Peyer's patch (tissue), 4 donors: Measurements from ENCODE around the gene TUBA3D. TPM values are rescaled to one million over a fixed set of nuclear protein-coding genes. Genes with fewer than 3 reads are reported as not detected.

Experiments
- total RNA-seq, 4 donors: library from RNA; depleted of rRNA; stranded (reverse); fragments of >200 nt; gene quantifications; one replicate each; pipeline ENCODE4 v1.1.0, GENCODE V29; 2016

TUBA3D gene
- total RNA-seq, 4 donors from 2014 or later = 0.76 to 0.88 TPM; not detected in 2

Other genes with a start within 250 kb of the TUBA3D start
- gene RAB6D, start 112.0 kb upstream of the TUBA3D start, total RNA-seq = 1 to 10 TPM in 3 of 4 donors, not detected in 1; 2.0 to 3.0 (median 2.1) TPM
- 10 to 100 TPM; 24.9 to 46.2 (median 44.7) TPM for gene MZT2A, start 16.3 kb downstream of the TUBA3D start, total RNA-seq
- gene CCDC74A, start 51.8 kb downstream of the TUBA3D start, total RNA-seq = 1 to 10 TPM in 1 of 4 donors, not detected in 3; 1.6 TPM